SK-MEL-5 (cell line): Measurements from ENCODE around the gene CAMK2D. TPM values are rescaled to one million over a fixed set of nuclear protein-coding genes. Genes with fewer than 3 reads are reported as not detected.

Experiments
- DNase-seq: peaks from one replicate; pipeline ENCODE4 v3.0.0-alpha.2; 2016; ENCODE audit warnings: low read depth, low spot score
- in situ Hi-C: cut with HindIII; loops from 2 replicates; pipeline ENCODE4 v1.10.0; 2016; ENCODE audit warnings: low sequenced_read_pairs, high pct_unique_total_duplicates, low pct_unique_long_range_greater_than_20kb
- total RNA-seq: library from RNA; depleted of rRNA; stranded (reverse); fragments of >200 nt; shearing (Covaris generic); gene quantifications from 2 replicates; pipeline ENCODE4 v1.2.3, GENCODE V29; 2014

CAMK2D gene
- total RNA-seq, 1 experiment from 2014 or later, result 19.3 TPM

- in situ Hi-C loops, result no loop called here
- DNase-seq, result no peak
Measured at GRCh38 chr4:113438596-113438995, 322.9 kb downstream of the CAMK2D start.

- DNase-seq, result no peak
- in situ Hi-C loops, result no loop called here
Measured at GRCh38 chr4:113437129-113437528, 324.4 kb downstream of the CAMK2D start.

- in situ Hi-C loops, result no loop called here
- DNase-seq, result peak; percentile 63
Measured at GRCh38 chr4:113436360-113436759, 325.2 kb downstream of the CAMK2D start.

- DNase-seq, result peak; percentile 68
- in situ Hi-C loops, result no loop called here
Measured at GRCh38 chr4:113435893-113436292, 325.6 kb downstream of the CAMK2D start.

GRCh38 chr4:113434247-113434587 lies 327.3 kb downstream of the CAMK2D start:
- in situ Hi-C loops, result no loop called here
- DNase-seq, result no peak

GRCh38 chr4:113433536-113434246 lies 327.8 kb downstream of the CAMK2D start:
- in situ Hi-C loops, result no loop called here
- DNase-seq, result no peak

- in situ Hi-C loops, result no loop called here
- no peak for DNase-seq
Measured at GRCh38 chr4:113433116-113433515, 328.4 kb downstream of the CAMK2D start.

GRCh38 chr4:113423631-113424030 lies 337.9 kb downstream of the CAMK2D start:
- in situ Hi-C loops, result no loop called here
- no peak for DNase-seq

GRCh38 chr4:113420938-113421337 lies 340.6 kb downstream of the CAMK2D start:
- no peak for DNase-seq
- in situ Hi-C loops, result no loop called here

GRCh38 chr4:113419631-113420030 lies 341.9 kb downstream of the CAMK2D start:
- DNase-seq, result no peak
- in situ Hi-C loops, result no loop called here

GRCh38 chr4:113411496-113411938 lies 350.0 kb downstream of the CAMK2D start:
- in situ Hi-C loops, result no loop called here
- no peak for DNase-seq

GRCh38 chr4:113410686-113411085 lies 350.9 kb downstream of the CAMK2D start:
- DNase-seq, result no peak
- in situ Hi-C loops, result no loop called here

- no peak for DNase-seq
- in situ Hi-C loops, result no loop called here
Measured at GRCh38 chr4:113409181-113409580, 352.4 kb downstream of the CAMK2D start.

- in situ Hi-C loops, result no loop called here
Measured at GRCh38 chr4:113407409-113407808, 354.1 kb downstream of the CAMK2D start.

GRCh38 chr4:113406723-113407016 lies 354.9 kb downstream of the CAMK2D start:
- no peak for DNase-seq
- in situ Hi-C loops, result no loop called here

More at GRCh38 chr4:113407409-113407808, 354.1 kb downstream of the CAMK2D start:
- DNase-seq, result no peak

GRCh38 chr4:113405874-113406722 lies 355.4 kb downstream of the CAMK2D start:
- in situ Hi-C loops, result no loop called here
- DNase-seq, result no peak

GRCh38 chr4:113404841-113405240 lies 356.7 kb downstream of the CAMK2D start:
- in situ Hi-C loops, result no loop called here
- no peak for DNase-seq

- in situ Hi-C loops, result no loop called here
- no peak for DNase-seq
Measured at GRCh38 chr4:113404167-113404571, 357.4 kb downstream of the CAMK2D start.
